ENCODE measurements around the gene CMSS1.

- TF ChIP-seq CTCF (IDR thresholded peaks at IDR 0.05; ENCODE audit: low read length) = no peak
- no peak for TF ChIP-seq EZH2 (optimal IDR thresholded peaks at IDR 0.05; ENCODE audit: low read depth, low read length)
- no peak for TF ChIP-seq EZH2phosphoT487 (IDR thresholded peaks at IDR 0.05; ENCODE audit: low read length)
These were observed 236.4 kb downstream of the CMSS1 start for GRCh38 chr3:100053951-100054620.

Measured in MM.1S (cell line).